Suprapubic skin (tissue), 3 donors: ENCODE measurements around the gene ANKRD33.

Experiments
- POLR2A ChIP-seq, 2 donors: fragments of 450-650 bp; IDR thresholded peaks; one replicate each; pipeline ENCODE4 v1.6.1; 2017; ENCODE audit warnings: antibody characterized with exemption in 2 of 2, mild to moderate bottlenecking in 2 of 2, moderate library complexity in 2 of 2
- TF ChIP-seq, protein P1 (sequence below), 2 donors: fragments of 200-600 bp in 1 of 2; fragments of 450-650 bp in 1 of 2; sonication (generic) in 1 of 2; IDR thresholded peaks; one replicate each; pipeline ENCODE4 v1.5.1; 2016 to 2019; ENCODE audit warnings: antibody characterized with exemption in 2 of 2, mild to moderate bottlenecking in 1 of 2, moderate library complexity in 1 of 2

DNA sequence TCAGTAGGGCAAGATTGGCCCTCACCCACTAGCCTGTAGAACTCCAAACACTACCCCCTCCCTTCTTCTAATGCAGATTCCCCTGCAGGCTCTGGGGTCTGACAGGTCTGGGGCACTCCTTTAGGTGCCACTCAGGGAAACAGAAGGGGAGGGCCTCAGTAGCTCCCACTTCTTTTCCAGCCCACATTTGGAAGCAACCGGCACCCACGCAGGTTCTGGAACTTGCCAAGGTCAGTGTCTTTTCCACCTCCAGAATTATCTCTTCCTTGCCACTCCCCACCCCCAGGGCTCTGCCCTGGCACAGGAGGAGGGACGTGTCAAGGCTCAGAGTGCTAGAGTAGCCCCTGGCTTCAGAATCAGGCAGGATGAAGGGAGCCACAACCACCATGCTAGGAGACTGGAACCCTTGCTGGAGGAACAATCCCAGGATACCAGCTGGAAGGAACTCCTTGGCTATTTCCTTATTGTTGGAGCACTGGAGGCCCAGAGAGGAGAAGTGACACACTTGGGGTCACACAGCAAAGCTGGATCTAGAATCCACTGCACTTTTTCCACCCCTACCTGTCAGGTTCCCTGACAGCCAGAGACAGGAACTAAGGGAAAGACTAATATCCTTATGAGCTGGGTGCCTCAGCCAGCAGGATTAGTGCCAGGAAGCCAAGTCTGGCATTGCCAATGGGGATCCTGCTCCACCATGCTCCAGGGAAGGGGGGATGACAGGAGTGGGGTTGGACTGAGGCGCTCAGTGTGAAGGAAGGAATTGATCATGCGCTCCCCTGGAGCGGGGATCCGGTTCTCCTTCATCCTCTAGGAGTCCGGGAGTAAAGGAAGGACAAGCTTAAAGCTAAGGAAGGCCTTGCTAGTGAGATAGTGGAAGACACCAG, 37.6 kb upstream of the ANKRD33 start:
- TF ChIP-seq, protein P1, sequence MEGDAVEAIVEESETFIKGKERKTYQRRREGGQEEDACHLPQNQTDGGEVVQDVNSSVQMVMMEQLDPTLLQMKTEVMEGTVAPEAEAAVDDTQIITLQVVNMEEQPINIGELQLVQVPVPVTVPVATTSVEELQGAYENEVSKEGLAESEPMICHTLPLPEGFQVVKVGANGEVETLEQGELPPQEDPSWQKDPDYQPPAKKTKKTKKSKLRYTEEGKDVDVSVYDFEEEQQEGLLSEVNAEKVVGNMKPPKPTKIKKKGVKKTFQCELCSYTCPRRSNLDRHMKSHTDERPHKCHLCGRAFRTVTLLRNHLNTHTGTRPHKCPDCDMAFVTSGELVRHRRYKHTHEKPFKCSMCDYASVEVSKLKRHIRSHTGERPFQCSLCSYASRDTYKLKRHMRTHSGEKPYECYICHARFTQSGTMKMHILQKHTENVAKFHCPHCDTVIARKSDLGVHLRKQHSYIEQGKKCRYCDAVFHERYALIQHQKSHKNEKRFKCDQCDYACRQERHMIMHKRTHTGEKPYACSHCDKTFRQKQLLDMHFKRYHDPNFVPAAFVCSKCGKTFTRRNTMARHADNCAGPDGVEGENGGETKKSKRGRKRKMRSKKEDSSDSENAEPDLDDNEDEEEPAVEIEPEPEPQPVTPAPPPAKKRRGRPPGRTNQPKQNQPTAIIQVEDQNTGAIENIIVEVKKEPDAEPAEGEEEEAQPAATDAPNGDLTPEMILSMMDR (IDR thresholded peaks at IDR 0.05), result no peak
- no peak for TF ChIP-seq POLR2A (IDR thresholded peaks at IDR 0.05)
